ENCODE data around the gene HSPA14. TPM values are rescaled to one million over a fixed set of nuclear protein-coding genes. Genes with fewer than 3 reads are reported as not detected.
A peak's percentile ranks its signal among the peaks of the same experiment; 100 is the strongest.
"Not testable (repeated sequence)": the region's sequence is repeated elsewhere in the genome, so short reads cannot be mapped to it uniquely, and the experiment has no call there.

Gene HSPA14
- total RNA-seq, 6 experiments from 2014 or later = 10.7 to 13.7 (median 13.3) TPM

DNA sequence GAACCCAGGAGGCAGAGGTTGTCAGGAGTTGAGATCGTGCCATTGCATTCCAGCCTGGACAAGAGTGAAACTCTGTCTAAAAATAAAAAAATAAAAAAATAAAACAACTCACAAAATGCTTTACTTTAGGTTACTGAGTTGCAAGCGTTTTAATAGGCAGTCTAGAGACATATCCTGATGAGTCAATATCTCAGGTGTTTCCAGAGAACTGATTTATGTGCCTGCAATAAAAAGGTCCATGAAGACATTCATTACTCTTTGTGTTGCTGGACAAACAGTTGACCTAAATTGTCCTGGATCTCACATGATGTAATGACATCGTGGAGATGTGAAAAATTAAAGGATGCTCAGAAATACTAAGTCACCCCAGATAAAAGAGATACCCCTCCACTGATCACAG, 31.8 kb upstream of the HSPA14 start:
- Mint-ChIP-seq H3K27ac (no peak overlapping the region), H3K9me3 (no peaks in the 10 kb centered on the region), H3K4me1 (ENCODE audit: low read depth) (no peaks in the 10 kb centered on the region), H3K36me3 (ENCODE audit: low read depth) (no peaks in the 10 kb centered on the region), H3K27me3 (ENCODE audit: insufficient read depth) (peaks cover 24% of the 10 kb centered on the region), H3K4me3 (no peak overlapping the region)
- TF ChIP-seq, protein P1, sequence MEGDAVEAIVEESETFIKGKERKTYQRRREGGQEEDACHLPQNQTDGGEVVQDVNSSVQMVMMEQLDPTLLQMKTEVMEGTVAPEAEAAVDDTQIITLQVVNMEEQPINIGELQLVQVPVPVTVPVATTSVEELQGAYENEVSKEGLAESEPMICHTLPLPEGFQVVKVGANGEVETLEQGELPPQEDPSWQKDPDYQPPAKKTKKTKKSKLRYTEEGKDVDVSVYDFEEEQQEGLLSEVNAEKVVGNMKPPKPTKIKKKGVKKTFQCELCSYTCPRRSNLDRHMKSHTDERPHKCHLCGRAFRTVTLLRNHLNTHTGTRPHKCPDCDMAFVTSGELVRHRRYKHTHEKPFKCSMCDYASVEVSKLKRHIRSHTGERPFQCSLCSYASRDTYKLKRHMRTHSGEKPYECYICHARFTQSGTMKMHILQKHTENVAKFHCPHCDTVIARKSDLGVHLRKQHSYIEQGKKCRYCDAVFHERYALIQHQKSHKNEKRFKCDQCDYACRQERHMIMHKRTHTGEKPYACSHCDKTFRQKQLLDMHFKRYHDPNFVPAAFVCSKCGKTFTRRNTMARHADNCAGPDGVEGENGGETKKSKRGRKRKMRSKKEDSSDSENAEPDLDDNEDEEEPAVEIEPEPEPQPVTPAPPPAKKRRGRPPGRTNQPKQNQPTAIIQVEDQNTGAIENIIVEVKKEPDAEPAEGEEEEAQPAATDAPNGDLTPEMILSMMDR (IDR thresholded peaks at IDR 0.05) = no peak
- DNase-seq = no peak

DNA sequence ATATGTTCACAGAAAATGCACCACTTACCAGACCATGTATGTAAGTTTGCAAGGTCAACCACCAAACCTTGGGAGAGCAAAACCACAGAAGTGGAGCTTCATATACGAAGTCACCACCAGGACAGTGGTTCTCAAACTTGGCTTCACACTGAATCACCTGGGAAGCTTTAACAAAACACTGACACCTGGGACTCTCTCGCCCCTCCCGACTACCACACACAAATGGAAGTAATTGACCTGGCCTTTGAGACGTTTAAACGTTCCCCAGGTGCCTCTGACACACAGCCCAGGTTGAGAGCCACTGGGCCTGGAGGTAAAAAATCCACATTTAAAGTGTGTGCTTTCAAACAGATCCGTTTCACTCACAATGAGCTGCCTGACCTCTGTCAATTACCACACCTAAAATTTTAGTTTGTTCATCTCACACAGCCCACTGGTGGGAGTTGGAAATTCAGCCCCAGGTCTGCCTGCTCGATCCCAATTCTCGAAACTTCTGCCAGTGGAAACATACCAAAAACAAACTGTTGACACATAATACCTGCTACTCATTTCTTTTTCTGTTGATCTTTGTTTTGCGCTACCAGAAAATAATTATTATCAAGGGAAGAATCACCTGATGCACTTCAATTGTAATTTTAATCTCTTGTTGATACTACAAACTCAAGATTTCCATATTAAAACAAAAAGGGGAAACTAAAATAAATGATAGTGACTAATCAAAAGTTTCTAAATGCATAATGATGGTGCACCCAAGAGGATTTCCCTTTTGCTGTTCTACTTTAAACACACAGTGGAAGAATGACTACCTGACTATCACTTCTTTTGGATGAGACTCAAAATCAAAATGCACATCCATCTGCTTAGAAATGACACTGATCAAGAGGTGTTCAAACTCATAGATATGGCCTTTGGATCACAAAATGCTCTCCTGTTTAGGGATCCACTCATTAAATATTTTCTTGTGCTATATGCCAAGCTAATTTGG, 26.8 kb upstream of the HSPA14 start:
- H3K9me3 Mint-ChIP-seq = no peaks in the 10 kb centered on the region
- peaks cover 10% of the 10 kb centered on the region; the same call in 1 of the 2 replicates for H3K4me1 Mint-ChIP-seq (ENCODE audit: low read depth)
- H3K4me3 Mint-ChIP-seq = no peak overlapping the region
- no peak for DNase-seq
- H3K27me3 Mint-ChIP-seq (ENCODE audit: insufficient read depth) = peaks cover 28% of the 10 kb centered on the region
- H3K36me3 Mint-ChIP-seq (ENCODE audit: low read depth) = no peaks in the 10 kb centered on the region
- no peak overlapping the region for H3K27ac Mint-ChIP-seq
- TF ChIP-seq, protein P1 (IDR thresholded peaks at IDR 0.05) = no peak

GRCh38 chr10:14812271-14812670, 25.8 kb upstream of the HSPA14 start:
- no peak for DNase-seq
- no peaks in the 10 kb centered on the region for H3K9me3 Mint-ChIP-seq
- no peak overlapping the region for H3K27ac Mint-ChIP-seq
- H3K4me3 Mint-ChIP-seq = peak overlapping the region; percentile 34; the same call in 1 of the 2 replicates
- no peaks in the 10 kb centered on the region for H3K36me3 Mint-ChIP-seq (ENCODE audit: low read depth)
- TF ChIP-seq, protein P1 (IDR thresholded peaks at IDR 0.05) = no peak
- H3K27me3 Mint-ChIP-seq (ENCODE audit: insufficient read depth) = peaks cover 18% of the 10 kb centered on the region
- peaks cover 11% of the 10 kb centered on the region; the same call in 1 of the 2 replicates for H3K4me1 Mint-ChIP-seq (ENCODE audit: low read depth)

DNA sequence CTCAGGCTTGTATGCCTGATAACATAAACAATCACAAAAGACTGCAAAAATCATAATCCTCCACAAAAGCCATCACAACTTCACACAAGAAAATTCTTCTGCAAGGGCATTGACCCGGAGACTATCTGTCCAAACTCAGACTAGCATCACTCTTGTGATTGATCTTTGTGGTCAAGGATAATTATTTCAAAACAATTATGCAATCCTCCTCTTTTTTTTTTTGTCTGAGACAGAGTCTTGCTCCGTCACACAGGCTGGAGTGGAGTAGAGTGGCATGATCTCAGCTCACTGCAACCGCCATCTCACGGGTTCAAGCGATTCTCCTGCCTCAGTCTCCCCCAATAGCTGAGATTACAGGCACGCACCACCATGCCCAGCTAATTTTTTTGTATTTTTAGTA, 22.4 kb upstream of the HSPA14 start:
- no peaks in the 10 kb centered on the region for H3K36me3 Mint-ChIP-seq (ENCODE audit: low read depth)

GRCh38 chr10:14816717-14817116, 21.4 kb upstream of the HSPA14 start:
- Mint-ChIP-seq H3K4me1 (ENCODE audit: low read depth) (peaks cover 33% of the 10 kb centered on the region), H3K27me3 (ENCODE audit: insufficient read depth) (peaks cover 10% of the 10 kb centered on the region)
- not testable (repeated sequence) for H3K36me3 Mint-ChIP-seq (ENCODE audit: low read depth); H3K9me3 Mint-ChIP-seq; DNase-seq; H3K4me3 Mint-ChIP-seq; H3K27ac Mint-ChIP-seq

More for the DNA sequence above, 22.4 kb upstream of the HSPA14 start:
- TF ChIP-seq, protein P1 (IDR thresholded peaks at IDR 0.05) = no peak
- Mint-ChIP-seq H3K4me3 (no peak overlapping the region), H3K9me3 (no peaks in the 10 kb centered on the region), H3K27me3 (ENCODE audit: insufficient read depth) (peaks cover 18% of the 10 kb centered on the region), H3K27ac (no peak overlapping the region), H3K4me1 (ENCODE audit: low read depth) (peaks cover 29% of the 10 kb centered on the region)
- DNase-seq = no peak
